H1 (cell line): ENCODE measurements around the gene OPA3. TPM values are rescaled to one million over a fixed set of nuclear protein-coding genes. Genes with fewer than 3 reads are reported as not detected.

ENCODE experiments used
- ATF2 ChIP-seq: IDR thresholded peaks from 2 replicates; pipeline ENCODE4 v1.6.1; 2012; ENCODE audit warnings: low read length, inconsistent platforms
- BACH1 ChIP-seq: IDR thresholded peaks from 2 replicates; pipeline ENCODE4 v1.6.1; 2012; ENCODE audit warnings: low read length, improper control_type of control experiment
- CBX5 ChIP-seq: fragments of 300-800, 300-1000 bp; sonication (generic); IDR thresholded peaks from 2 replicates; pipeline ENCODE4 v1.7.1; 2016; ENCODE audit warnings: antibody characterized with exemption, low read length, low read depth
- CHD2 ChIP-seq: IDR thresholded peaks from 2 replicates; pipeline ENCODE4 v1.6.1; 2012; ENCODE audit warnings: low read length, improper control_type of control experiment
- CTBP2 ChIP-seq: IDR thresholded peaks from 2 replicates; pipeline ENCODE4 v1.7.0; 2011; ENCODE audit warnings: borderline replicate concordance, mild to moderate bottlenecking, moderate library complexity, mixed read lengths, low read length; ENCODE audit not compliant: insufficient read depth, insufficient read length
- E2F6 ChIP-seq: IDR thresholded peaks from 2 replicates; pipeline ENCODE4 v1.6.1; 2012; ENCODE audit warnings: inconsistent platforms
- EGR1 ChIP-seq: IDR thresholded peaks from 2 replicates; pipeline ENCODE4 v1.6.1; 2011; ENCODE audit warnings: low read depth, low read length, borderline replicate concordance
- GTF2F1 ChIP-seq: IDR thresholded peaks from 2 replicates; pipeline ENCODE4 v1.6.1; 2012; ENCODE audit warnings: low read depth, low read length, improper control_type of control experiment, borderline replicate concordance
- JUN ChIP-seq: IDR thresholded peaks from 2 replicates; pipeline ENCODE4 v1.6.1; 2011; ENCODE audit warnings: low read depth, mild to moderate bottlenecking, improper control_type of control experiment, low read length
- JUND ChIP-seq: IDR thresholded peaks from 2 replicates; pipeline ENCODE4 v1.6.1; 2011; ENCODE audit warnings: mild to moderate bottlenecking, improper control_type of control experiment, low read length
- KDM5A ChIP-seq: fragments of 200-600 bp; IDR thresholded peaks from 2 replicates; pipeline ENCODE4 v1.7.1; 2012; ENCODE audit warnings: mild to moderate bottlenecking, low read length, inconsistent platforms, mixed read lengths
- MAFK ChIP-seq: IDR thresholded peaks from 2 replicates; pipeline ENCODE4 v1.6.1; 2012; ENCODE audit warnings: low read depth, mild to moderate bottlenecking, improper control_type of control experiment, low read length
- MAX ChIP-seq: IDR thresholded peaks from 2 replicates; pipeline ENCODE4 v1.6.1; 2012; ENCODE audit warnings: inconsistent platforms
- POU5F1 ChIP-seq: IDR thresholded peaks from 2 replicates; pipeline ENCODE4 v1.6.1; 2011; ENCODE audit warnings: low read depth, mild to moderate bottlenecking, low read length, moderate library complexity
- RNF2 ChIP-seq: fragments of 200-900, 300-1000 bp; sonication (generic); IDR thresholded peaks from 2 replicates; pipeline ENCODE4 v1.7.1; 2016; ENCODE audit warnings: borderline replicate concordance, low read depth, mild to moderate bottlenecking, antibody characterized with exemption, low read length; ENCODE audit not compliant: poor library complexity, severe bottlenecking; ENCODE audit errors: missing control alignments
- SP2 ChIP-seq: IDR thresholded peaks from 2 replicates; pipeline ENCODE4 v1.6.1; 2012; ENCODE audit warnings: mild to moderate bottlenecking, low read length, inconsistent platforms
- TAF1 ChIP-seq: IDR thresholded peaks from 2 replicates; pipeline ENCODE4 v1.6.1; 2011; ENCODE audit warnings: mild to moderate bottlenecking, low read depth, low read length
- TAF7 ChIP-seq: optimal IDR thresholded peaks from 2 replicates; pipeline ENCODE3; 2011; ENCODE audit warnings: low read depth, mild to moderate bottlenecking, inconsistent platforms, low read length, moderate library complexity, borderline replicate concordance
- TBP ChIP-seq: IDR thresholded peaks from 2 replicates; pipeline ENCODE4 v1.6.1; 2011; ENCODE audit warnings: low read depth, low read length, improper control_type of control experiment
- TCF12 ChIP-seq: IDR thresholded peaks from 2 replicates; pipeline ENCODE4 v1.6.1; 2011; ENCODE audit warnings: low read depth, mild to moderate bottlenecking, low read length
- ZNF274 ChIP-seq: IDR thresholded peaks from 2 replicates; pipeline ENCODE4 v1.7.0; 2012; ENCODE audit warnings: low read length, borderline replicate concordance; ENCODE audit errors: extremely low read depth
- polyA plus RNA-seq, 7 experiments: library from polyadenylated mRNA; depleted of rRNA in 3 of 7; stranded (reverse) in 5 of 7; unstranded in 2 of 7; fragments of >200 nt in 5 of 7; fragments of 200-250 nt in 2 of 7; gene quantifications; 1 replicate in 5 of 7; 2 replicates in 1 of 7; 4 replicates in 1 of 7; pipeline versions ENCODE4 v1.2.1 to v1.2.3, GENCODE V29; 2011 to 2013; ENCODE audit warnings: missing spikeins in 2 of 7, mixed read lengths in 2 of 7
- total RNA-seq: library from RNA; stranded (reverse); fragmentation: NEBNext Ultra II Directional; extraction: Animal tissue kit (Norgen Biotek cat#: 25700); gene quantifications from 2 replicates; pipeline ENCODE4 v1.2.1, GENCODE V29; 2021

Gene OPA3
- total and polyA plus RNA-seq, 2 of the 8 experiments (the other 6 are each of a cell fraction or from before 2014, with no cell fraction given): 12.5 to 14.5 TPM

- TF ChIP-seq MAFK (no peak), BACH1 (no peak), JUN (no peak), CTBP2 (no peak), GTF2F1 (no peak), TCF12 (no peak), TBP (peak; percentile 27; the same call in 1 of the 2 replicates), RNF2 (no peak), E2F6 (peak; percentile 97), JUND (no peak), KDM5A (no peak), POU5F1 (no peak), TAF1 (no peak), MAX (peak; percentile 100), ZNF274 (no peak), SP2 (no peak), EGR1 (peak; percentile 47), TAF7 (no peak), ATF2 (no peak), CHD2 (no peak), CBX5 (no peak)
Measured at GRCh38 chr19:45591004-45591637, 6.5 kb upstream of the OPA3 start (continued).
